BJ (cell line): Measurements from ENCODE around the gene ZNF578. TPM values are rescaled to one million over a fixed set of nuclear protein-coding genes. Genes with fewer than 3 reads are reported as not detected.
"Not testable (repeated sequence)": the region's sequence is repeated elsewhere in the genome, so short reads cannot be mapped to it uniquely, and the experiment has no call there.

ENCODE experiments used
- CTCF ChIA-PET: fragments of 350-600 bp; formaldehyde crosslinking; extraction: SDS; loops from one replicate; lab custom pipeline; 2021; ENCODE audit warnings: antibody characterized with exemption, inconsistent platforms; lab: Yijun Ruan, JAX
- POLR2A ChIA-PET: fragments of 300-600 bp; sonication (Branson Sonifier 250); formaldehyde crosslinking; extraction: SDS; loops from one replicate; lab custom pipeline; 2021; ENCODE audit warnings: antibody characterized with exemption; lab: Charles Lee
- DNase-seq: peaks from one replicate; pipeline ENCODE4 v3.0.0-alpha.2; 2011; ENCODE audit warnings: low read depth
- H3K27me3 ChIP-seq: 2 replicates; pipeline ENCODE4 v1.6.0; 2011; ENCODE audit warnings: low read length; ENCODE audit not compliant: control insufficient read depth, insufficient read depth
- H3K36me3 ChIP-seq: 2 replicates; pipeline ENCODE4 v1.5.1; 2011; ENCODE audit warnings: low read length; ENCODE audit not compliant: control insufficient read depth, insufficient read depth
- H3K4me3 ChIP-seq: 2 replicates; pipeline ENCODE4 v1.5.1; 2011; ENCODE audit warnings: low read depth, mild to moderate bottlenecking, control low read depth, low read length
- polyA plus RNA-seq: library from polyadenylated mRNA; depleted of rRNA; stranded (reverse); fragments of >200 nt; gene quantifications from 2 replicates; pipeline ENCODE4 v1.2.3, GENCODE V29; 2011; rRNA removed
- TF ChIP-seq, protein P1 (sequence below): IDR thresholded peaks from 2 replicates; pipeline ENCODE4 v1.5.1; 2011; ENCODE audit warnings: low read depth, mild to moderate bottlenecking, control low read depth, inconsistent platforms, low read length, moderate library complexity; ENCODE audit not compliant: insufficient read depth

The ZNF578 gene
- polyA plus RNA-seq, 1 experiment, result 0.82 TPM

DNA sequence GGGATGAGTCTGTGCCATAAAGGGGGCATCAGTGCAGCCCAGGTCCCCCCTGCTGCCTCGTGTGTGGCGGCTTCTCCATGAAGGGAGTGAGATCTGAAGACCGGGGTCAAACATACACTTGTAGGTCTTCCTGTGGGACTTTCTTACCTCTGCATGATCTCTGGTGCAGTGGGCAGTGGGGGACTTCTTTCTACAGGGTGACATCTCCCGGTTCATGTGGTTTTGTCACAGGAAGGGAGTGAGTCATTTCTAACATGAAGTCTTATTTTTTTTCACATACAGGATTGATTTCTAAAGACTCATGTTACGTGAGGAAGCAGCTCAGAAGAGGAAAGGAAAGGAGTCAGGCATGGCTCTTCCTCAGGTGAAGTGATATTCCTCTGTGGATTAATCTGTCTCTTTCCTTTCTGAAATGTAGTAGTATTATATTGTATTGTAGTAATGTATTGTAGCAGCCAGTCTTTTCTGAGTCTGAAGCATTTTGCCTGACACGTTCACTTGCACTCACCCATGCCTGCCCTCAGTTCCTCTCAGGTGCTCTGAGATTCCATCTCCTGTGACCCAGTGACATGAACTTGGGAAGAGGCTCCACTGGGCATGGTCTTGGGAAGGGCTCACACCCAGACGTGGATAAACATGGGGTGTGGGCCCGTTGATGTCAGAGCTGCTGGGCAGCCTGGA is 89.8 kb downstream of the ZNF578 start:
- TF ChIP-seq, protein P1, sequence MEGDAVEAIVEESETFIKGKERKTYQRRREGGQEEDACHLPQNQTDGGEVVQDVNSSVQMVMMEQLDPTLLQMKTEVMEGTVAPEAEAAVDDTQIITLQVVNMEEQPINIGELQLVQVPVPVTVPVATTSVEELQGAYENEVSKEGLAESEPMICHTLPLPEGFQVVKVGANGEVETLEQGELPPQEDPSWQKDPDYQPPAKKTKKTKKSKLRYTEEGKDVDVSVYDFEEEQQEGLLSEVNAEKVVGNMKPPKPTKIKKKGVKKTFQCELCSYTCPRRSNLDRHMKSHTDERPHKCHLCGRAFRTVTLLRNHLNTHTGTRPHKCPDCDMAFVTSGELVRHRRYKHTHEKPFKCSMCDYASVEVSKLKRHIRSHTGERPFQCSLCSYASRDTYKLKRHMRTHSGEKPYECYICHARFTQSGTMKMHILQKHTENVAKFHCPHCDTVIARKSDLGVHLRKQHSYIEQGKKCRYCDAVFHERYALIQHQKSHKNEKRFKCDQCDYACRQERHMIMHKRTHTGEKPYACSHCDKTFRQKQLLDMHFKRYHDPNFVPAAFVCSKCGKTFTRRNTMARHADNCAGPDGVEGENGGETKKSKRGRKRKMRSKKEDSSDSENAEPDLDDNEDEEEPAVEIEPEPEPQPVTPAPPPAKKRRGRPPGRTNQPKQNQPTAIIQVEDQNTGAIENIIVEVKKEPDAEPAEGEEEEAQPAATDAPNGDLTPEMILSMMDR, result no peak
- no peak for DNase-seq
- ChIA-PET CTCF (no interaction called here), POLR2A (no interaction called here)
- no peaks in the 10 kb centered on the region for H3K27me3 ChIP-seq
- peaks cover 8% of the 10 kb centered on the region for H3K36me3 ChIP-seq
- H3K4me3 ChIP-seq, result no peak overlapping the region

DNA sequence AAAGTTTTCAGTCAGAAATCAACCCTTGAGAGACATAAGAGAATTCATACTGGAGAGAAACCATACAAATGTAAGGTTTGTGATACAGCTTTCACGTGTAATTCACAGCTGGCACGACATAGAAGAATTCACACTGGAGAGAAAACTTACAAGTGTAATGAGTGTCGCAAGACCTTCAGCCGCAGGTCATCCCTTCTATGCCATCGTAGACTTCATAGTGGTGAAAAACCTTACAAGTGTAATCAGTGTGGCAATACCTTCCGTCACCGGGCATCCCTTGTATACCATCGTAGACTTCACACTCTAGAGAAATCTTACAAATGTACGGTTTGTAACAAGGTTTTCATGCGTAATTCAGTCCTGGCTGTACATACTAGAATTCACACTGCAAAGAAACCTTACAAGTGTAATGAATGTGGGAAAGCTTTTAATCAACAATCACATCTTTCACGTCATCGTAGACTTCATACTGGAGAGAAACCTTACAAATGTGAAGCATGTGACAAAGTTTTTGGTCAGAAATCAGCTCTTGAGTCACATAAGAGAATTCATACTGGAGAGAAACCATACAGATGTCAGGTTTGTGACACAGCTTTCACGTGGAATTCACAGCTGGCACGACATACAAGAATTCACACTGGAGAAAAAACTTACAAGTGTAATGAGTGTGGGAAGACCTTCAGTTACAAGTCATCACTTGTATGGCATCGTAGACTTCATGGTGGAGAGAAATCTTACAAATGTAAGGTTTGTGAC is 101.0 kb downstream of the ZNF578 start:
- ChIA-PET CTCF (no interaction called here), POLR2A (no interaction called here)
- H3K4me3 ChIP-seq, result no peak overlapping the region
- no peak for DNase-seq
- H3K27me3 ChIP-seq, result no peaks in the 10 kb centered on the region
- TF ChIP-seq, protein P1, result no peak
- H3K36me3 ChIP-seq, result peaks cover 7% of the 10 kb centered on the region

DNA sequence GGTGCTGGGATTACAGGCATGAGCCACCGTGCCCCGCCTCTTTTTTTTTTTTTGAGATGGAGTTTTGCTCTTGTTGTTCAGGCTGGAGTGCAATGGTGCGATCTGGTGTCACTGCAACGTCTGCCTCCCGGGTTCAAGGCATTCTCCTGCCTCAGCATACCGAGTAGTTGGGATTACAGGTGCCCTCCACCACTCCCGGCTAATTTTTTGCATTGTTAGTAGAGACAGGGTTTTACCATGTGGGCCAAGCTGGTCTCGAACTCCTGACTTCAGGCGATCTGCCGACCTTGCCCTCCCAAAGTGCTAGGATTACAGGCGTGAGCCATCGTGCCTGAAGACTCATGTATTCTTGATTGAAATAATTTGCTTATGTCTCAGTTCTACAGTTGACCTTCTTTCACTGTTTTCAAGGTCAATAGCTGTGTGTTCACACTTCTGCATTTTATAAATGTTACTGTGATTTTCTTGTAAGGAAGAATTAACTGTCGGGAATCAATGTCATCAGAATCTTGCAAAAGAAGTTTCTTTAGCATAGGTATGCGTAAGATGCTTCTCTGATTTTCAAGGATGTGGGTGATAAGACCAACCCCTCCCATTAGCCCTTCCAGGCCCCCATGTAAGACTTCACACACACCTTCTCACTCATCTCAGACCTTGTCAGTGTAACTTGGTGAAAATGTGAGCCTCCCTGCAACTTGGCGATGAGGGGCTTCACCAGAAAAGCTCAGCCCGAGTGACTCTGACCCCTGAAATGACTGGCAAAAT is 104.1 kb downstream of the ZNF578 start:
- no peak for DNase-seq
- Histone ChIP-seq H3K27me3 (no peaks in the 10 kb centered on the region), H3K36me3 (peaks cover 8% of the 10 kb centered on the region), H3K4me3 (no peak overlapping the region)
- ChIA-PET CTCF (no interaction called here), POLR2A (no interaction called here)
- TF ChIP-seq, protein P1, result no peak

DNA sequence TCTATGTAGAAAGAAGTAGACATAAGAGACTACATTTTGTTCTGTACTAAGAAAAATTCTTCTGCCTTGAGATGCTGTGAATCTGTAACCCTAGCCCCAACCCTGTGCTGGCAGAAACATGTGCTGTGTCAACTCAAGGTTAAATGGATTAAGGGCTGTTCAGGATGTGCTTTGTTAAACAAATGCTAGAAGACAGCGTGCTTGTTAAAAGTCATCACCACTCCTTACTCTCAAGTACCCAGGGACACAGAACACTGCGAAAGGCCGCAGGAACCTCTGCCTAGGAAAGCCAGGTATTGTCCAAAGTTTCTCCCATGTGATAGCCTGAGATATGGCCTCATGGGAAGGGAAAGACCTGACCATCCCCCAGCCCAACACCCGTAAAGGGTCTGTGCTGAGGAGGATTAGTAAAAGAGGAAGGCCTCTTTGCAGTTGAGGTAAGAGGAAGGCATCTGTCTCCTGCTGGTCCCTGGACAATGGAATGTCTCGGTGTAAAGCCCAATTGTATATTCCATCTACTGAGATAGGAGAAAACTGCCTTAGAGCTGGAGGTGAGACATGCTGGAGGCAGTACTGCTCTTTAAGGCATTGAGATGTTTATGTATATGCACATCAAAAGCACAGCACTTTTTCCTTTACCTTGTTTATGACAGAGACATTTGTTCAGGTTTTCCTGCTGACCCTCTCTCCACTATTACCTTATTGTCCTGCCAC is 105.5 kb downstream of the ZNF578 start:
- CTCF ChIA-PET, H3K4me3 ChIP-seq, DNase-seq, H3K27me3 ChIP-seq, POLR2A ChIA-PET, H3K36me3 ChIP-seq: not testable (repeated sequence)

DNA sequence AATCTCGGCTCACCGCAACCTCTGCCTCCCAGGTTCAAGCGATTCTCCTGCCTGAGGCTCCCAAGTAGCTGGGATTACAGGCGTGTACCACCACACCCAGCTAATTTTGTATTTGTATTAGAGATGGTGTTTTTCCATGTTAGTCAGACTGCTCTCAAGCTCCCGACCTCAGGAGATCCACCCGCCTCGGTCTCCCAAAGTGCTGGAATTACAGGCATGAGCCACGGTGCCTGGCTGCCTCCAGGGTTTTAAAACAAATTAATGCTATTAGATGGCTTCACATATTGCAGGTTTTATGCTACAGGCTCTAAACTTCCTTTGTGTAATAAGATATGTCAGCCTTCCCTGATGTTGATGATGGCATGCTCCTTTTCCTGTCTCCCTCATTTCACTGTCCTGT is 108.3 kb downstream of the ZNF578 start:
- H3K36me3 ChIP-seq, H3K4me3 ChIP-seq, H3K27me3 ChIP-seq, DNase-seq, POLR2A ChIA-PET: not testable (repeated sequence)
- CTCF ChIA-PET, result interaction anchor here (0.6 kb wide), 1 partner anchor 24 kb away, joined by 3 read pairs; no protein-coding TSS in a partner anchor

Other genes starting within 250 kb of the ZNF578 start
- 4.2 and 7.9 TPM in 2 replicates for gene ZNF766, start 184.0 kb upstream of the ZNF578 start, polyA plus RNA-seq
- 2.1 and 4.8 TPM in 2 replicates for gene ZNF480, start 156.4 kb upstream of the ZNF578 start, polyA plus RNA-seq
- gene ZNF610, start 117.3 kb upstream of the ZNF578 start, polyA plus RNA-seq, result 1.4 and 1.7 TPM in 2 replicates
- 12.9 and 16.1 TPM in 2 replicates for gene ZNF880, start 83.6 kb upstream of the ZNF578 start, polyA plus RNA-seq
- gene ZNF528, start 55.7 kb upstream of the ZNF578 start, polyA plus RNA-seq, result 12.1 and 18.3 TPM in 2 replicates
- gene ZNF534, start 24.4 kb upstream of the ZNF578 start, polyA plus RNA-seq, result 0.05 TPM in 1 of 2 replicates, not detected in the other
- 2.8 and 4.5 TPM in 2 replicates for gene ZNF808, start 74.1 kb downstream of the ZNF578 start, polyA plus RNA-seq
- gene ZNF701, start 116.7 kb downstream of the ZNF578 start, polyA plus RNA-seq, result 3.8 and 6.0 TPM in 2 replicates
- 23.7 and 36.1 TPM in 2 replicates for gene ZNF83, start 184.8 kb downstream of the ZNF578 start, polyA plus RNA-seq